ENCODE results near the gene TRMT2A.
"Not testable (repeated sequence)": the region's sequence is repeated elsewhere in the genome, so short reads cannot be mapped to it uniquely, and the experiment has no call there.

TRMT2A gene

DNA sequence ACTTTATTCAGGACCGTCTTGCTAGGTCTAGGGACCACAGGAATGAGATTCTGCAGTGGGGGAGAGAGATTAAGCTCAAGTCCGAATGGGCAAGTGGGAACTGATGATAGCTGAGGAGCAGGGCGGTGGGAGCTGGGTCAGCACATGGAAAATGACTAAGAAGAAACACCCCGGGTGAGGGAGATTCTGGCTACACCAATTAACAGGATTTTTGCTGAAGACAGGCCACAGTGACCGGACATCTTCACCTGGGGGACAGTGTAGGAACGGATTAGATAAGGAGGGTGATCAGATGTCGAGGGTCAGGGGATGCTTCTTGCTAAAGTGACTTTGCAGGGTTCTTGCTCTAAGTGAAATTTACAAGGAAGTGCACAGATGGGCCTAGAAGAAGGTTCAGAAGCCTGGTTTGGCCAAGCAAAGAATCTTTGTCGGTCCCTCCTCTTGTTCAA lies 45.5 kb downstream of the TRMT2A start:
- no peaks in the 10 kb centered on the region for H3K4me1 ChIP-seq (ENCODE audit: low read depth, poor library complexity, severe bottlenecking)
- no peak overlapping the region for H3K4me3 ChIP-seq (IDR thresholded peaks at IDR 0.05; ENCODE audit: insufficient read depth, low read depth, low read length)
- no peaks in the 10 kb centered on the region for H3K27me3 ChIP-seq (ENCODE audit: insufficient read depth, low read depth)
- TF ChIP-seq, protein P1, sequence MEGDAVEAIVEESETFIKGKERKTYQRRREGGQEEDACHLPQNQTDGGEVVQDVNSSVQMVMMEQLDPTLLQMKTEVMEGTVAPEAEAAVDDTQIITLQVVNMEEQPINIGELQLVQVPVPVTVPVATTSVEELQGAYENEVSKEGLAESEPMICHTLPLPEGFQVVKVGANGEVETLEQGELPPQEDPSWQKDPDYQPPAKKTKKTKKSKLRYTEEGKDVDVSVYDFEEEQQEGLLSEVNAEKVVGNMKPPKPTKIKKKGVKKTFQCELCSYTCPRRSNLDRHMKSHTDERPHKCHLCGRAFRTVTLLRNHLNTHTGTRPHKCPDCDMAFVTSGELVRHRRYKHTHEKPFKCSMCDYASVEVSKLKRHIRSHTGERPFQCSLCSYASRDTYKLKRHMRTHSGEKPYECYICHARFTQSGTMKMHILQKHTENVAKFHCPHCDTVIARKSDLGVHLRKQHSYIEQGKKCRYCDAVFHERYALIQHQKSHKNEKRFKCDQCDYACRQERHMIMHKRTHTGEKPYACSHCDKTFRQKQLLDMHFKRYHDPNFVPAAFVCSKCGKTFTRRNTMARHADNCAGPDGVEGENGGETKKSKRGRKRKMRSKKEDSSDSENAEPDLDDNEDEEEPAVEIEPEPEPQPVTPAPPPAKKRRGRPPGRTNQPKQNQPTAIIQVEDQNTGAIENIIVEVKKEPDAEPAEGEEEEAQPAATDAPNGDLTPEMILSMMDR (conservative IDR thresholded peaks at IDR 0.05; ENCODE audit: low read depth, low read length), result no peak
- no peaks in the 10 kb centered on the region for H3K36me3 ChIP-seq (ENCODE audit: insufficient read depth)
- no peak overlapping the region for H3K4me2 ChIP-seq
- H3K9ac ChIP-seq, result no peak overlapping the region
- H2AFZ ChIP-seq (ENCODE audit: low read depth), result no peak overlapping the region
- H3K79me2 ChIP-seq (ENCODE audit: insufficient read depth, low read depth), result no peaks in the 10 kb centered on the region
- no peak overlapping the region for H3K27ac ChIP-seq
- no peaks in the 10 kb centered on the region for H4K20me1 ChIP-seq (ENCODE audit: insufficient read depth)

DNA sequence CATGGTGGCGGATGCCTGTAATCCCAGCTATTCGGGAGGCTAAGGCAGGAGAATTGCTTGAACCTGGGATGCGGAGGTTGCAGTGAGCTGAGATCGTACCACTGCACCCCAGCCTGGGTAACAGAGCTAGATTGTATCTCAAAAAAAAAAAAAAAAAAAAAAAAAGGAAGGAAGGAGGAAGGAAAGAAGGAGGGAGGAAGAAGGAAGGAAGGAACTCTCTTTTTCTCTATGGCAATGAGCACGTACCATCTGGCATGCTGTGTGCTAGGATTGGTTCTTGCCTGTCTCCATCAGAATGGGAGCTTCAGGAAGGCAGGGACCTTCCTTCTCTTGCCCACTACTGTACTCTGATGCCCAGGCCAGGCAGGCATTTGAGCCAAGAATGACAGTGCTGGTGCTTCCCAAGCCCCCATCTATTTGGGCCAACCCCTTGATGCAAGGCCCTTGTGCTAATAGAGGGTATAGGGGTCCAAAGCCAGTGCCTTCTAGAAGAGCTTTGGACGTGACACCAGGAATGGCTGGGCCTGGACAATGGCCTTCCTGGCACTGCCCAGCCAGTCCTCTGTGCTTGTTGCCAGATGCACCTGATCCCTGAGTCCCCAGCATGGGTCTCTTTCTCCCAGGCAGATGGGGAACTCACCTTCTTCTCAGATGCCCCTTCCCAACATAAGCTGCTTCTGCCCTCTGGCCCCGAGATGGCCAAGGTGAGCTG lies 47.5 kb downstream of the TRMT2A start:
- H3K27ac ChIP-seq, result no peak overlapping the region
- H3K9ac ChIP-seq, result no peak overlapping the region
- TF ChIP-seq, protein P1 (conservative IDR thresholded peaks at IDR 0.05; ENCODE audit: low read depth, low read length), result no peak
- H3K36me3 ChIP-seq (ENCODE audit: insufficient read depth), result no peaks in the 10 kb centered on the region
- H3K79me2 ChIP-seq (ENCODE audit: insufficient read depth, low read depth), result no peaks in the 10 kb centered on the region
- H3K4me1 ChIP-seq (ENCODE audit: low read depth, poor library complexity, severe bottlenecking), result no peaks in the 10 kb centered on the region
- H3K27me3 ChIP-seq (ENCODE audit: insufficient read depth, low read depth), result no peaks in the 10 kb centered on the region
- H3K4me3 ChIP-seq (IDR thresholded peaks at IDR 0.05; ENCODE audit: insufficient read depth, low read depth, low read length), result no peak overlapping the region
- H4K20me1 ChIP-seq (ENCODE audit: insufficient read depth), result no peaks in the 10 kb centered on the region
- no peak overlapping the region for H3K4me2 ChIP-seq
- no peak overlapping the region for H2AFZ ChIP-seq (ENCODE audit: low read depth)

DNA sequence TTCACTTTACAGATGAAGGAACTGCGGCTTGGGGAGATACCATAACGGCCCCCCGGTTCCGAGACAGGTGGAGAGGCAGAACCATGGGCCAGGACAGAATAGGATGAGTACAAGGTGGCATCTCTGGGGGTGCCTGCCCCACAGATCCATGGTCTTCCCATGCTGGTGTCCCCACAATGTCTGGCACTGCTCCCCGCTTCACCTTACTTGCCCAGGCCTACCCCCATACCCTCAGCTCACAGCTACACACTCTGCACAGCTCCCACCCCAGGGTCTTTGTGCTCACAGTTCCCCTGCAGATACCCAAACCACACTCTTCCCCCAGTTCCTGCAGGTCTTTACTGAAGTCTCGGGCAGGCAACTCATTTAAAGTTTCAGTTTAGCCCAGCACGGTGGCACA lies 48.4 kb downstream of the TRMT2A start:
- no peaks in the 10 kb centered on the region for H3K79me2 ChIP-seq (ENCODE audit: insufficient read depth, low read depth)

DNA sequence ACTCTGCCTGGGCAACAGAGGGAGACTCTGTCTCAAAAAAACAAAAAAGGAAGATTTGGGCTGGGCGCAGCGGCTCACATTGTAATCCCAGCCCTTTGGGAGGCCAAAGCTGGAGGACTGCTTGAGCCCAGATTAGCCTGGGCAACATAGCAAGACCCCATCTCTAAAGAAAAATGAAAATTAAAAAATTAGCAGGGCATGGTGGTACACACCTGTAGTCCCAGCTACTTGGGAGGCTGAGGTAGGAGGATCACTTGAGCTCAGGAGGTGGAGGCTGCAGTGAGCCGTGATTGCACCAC lies 49.7 kb downstream of the TRMT2A start:
- H3K79me2 ChIP-seq (ENCODE audit: insufficient read depth, low read depth); H3K4me2 ChIP-seq; H3K4me1 ChIP-seq (ENCODE audit: low read depth, poor library complexity, severe bottlenecking): not testable (repeated sequence)

More for the DNA sequence above, 48.4 kb downstream of the TRMT2A start:
- Histone ChIP-seq H2AFZ (ENCODE audit: low read depth) (no peak overlapping the region), H3K4me3 (IDR thresholded peaks at IDR 0.05; ENCODE audit: insufficient read depth, low read depth, low read length) (no peak overlapping the region), H3K9ac (no peak overlapping the region), H3K4me2 (no peak overlapping the region), H3K27ac (no peak overlapping the region), H3K27me3 (ENCODE audit: insufficient read depth, low read depth) (no peaks in the 10 kb centered on the region), H3K36me3 (ENCODE audit: insufficient read depth) (no peaks in the 10 kb centered on the region), H3K4me1 (ENCODE audit: low read depth, poor library complexity, severe bottlenecking) (no peaks in the 10 kb centered on the region), H4K20me1 (ENCODE audit: insufficient read depth) (no peaks in the 10 kb centered on the region)
- TF ChIP-seq, protein P1 (conservative IDR thresholded peaks at IDR 0.05; ENCODE audit: low read depth, low read length), result no peak

DNA sequence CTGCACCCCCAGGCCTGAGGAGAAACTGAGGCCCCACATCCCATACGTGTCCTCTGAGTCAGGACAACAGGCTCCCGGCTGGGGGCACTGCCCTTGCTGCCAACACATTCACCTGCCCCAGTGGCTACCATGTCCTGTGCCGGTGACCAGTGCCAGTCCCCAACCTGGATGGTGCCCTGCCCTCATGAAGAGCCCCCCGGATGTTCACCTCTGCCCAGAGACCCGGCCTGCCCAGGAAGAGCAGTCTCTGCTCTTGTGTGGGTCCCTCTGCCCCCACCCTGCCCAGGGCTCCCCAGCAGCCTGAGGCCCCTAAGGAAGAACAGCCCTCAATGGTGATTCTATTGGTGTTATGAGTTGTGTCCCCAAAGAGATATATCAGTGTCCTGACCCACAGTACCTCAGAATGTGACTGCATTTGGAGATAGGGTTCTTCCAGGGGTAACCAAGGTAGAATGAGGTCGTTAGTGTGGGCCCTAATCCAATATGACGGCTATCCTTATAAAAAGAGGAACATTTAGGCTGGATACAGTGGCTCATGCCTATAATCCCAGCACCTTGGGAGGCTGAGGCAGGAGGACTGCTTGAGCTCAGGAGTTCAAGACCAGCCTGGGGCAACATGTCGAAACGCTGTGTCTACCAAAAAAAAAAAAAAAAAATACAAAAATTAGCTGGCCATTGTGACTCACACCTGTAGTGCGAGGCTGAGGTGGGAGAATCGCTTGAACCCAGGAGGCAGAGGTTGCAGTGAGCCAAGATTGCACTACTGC lies 50.2 kb downstream of the TRMT2A start:
- Histone ChIP-seq H3K4me2 (no peak overlapping the region), H3K36me3 (ENCODE audit: insufficient read depth) (no peaks in the 10 kb centered on the region), H4K20me1 (ENCODE audit: insufficient read depth) (no peaks in the 10 kb centered on the region), H3K27me3 (ENCODE audit: insufficient read depth, low read depth) (no peaks in the 10 kb centered on the region), H3K4me3 (IDR thresholded peaks at IDR 0.05; ENCODE audit: insufficient read depth, low read depth, low read length) (no peak overlapping the region), H2AFZ (ENCODE audit: low read depth) (no peak overlapping the region), H3K9ac (no peak overlapping the region), H3K79me2 (ENCODE audit: insufficient read depth, low read depth) (no peaks in the 10 kb centered on the region), H3K4me1 (ENCODE audit: low read depth, poor library complexity, severe bottlenecking) (no peaks in the 10 kb centered on the region), H3K27ac (no peak overlapping the region)
- TF ChIP-seq, protein P1 (conservative IDR thresholded peaks at IDR 0.05; ENCODE audit: low read depth, low read length), result no peak

More for the DNA sequence above, 49.7 kb downstream of the TRMT2A start:
- H3K4me3 ChIP-seq (IDR thresholded peaks at IDR 0.05; ENCODE audit: insufficient read depth, low read depth, low read length); H3K27ac ChIP-seq; H3K27me3 ChIP-seq (ENCODE audit: insufficient read depth, low read depth); H3K36me3 ChIP-seq (ENCODE audit: insufficient read depth); H4K20me1 ChIP-seq (ENCODE audit: insufficient read depth); H3K9ac ChIP-seq; H2AFZ ChIP-seq (ENCODE audit: low read depth): not testable (repeated sequence)

Data from KMS-11 (cell line).